ENCODE data around the gene MCC.

The MCC gene

DNA sequence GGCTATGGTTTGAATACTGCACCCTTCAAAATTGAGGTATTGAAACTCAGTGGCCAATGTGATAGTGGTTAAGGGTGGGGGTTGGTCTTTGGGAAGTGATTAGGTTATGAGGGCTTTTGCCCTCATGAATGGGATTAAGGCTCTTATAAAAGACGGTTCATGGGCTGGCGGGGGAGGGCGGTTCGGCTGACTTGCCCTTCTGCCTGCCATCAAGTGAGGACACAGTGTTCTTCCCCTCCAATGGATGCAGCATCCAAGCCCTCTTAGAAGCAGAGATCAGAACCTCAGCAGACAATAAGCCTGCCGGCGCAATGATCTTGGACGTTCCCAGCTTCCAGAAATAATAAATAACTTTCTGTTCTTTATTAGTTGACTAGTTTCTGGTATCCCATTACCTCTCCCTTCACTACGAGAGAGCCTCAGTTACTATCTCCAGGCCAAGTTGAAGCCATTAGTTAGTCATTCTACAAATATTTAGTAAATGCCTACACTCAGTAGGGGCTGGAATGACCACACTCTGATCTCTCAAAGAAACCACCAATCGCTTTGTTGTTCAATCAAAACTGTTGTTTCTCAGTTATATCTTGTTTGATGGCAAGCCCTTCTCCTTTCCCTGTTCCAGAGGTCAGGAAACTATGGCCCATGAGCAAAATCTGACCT is 272.7 kb downstream of the MCC start:
- TF ChIP-seq, protein P1, sequence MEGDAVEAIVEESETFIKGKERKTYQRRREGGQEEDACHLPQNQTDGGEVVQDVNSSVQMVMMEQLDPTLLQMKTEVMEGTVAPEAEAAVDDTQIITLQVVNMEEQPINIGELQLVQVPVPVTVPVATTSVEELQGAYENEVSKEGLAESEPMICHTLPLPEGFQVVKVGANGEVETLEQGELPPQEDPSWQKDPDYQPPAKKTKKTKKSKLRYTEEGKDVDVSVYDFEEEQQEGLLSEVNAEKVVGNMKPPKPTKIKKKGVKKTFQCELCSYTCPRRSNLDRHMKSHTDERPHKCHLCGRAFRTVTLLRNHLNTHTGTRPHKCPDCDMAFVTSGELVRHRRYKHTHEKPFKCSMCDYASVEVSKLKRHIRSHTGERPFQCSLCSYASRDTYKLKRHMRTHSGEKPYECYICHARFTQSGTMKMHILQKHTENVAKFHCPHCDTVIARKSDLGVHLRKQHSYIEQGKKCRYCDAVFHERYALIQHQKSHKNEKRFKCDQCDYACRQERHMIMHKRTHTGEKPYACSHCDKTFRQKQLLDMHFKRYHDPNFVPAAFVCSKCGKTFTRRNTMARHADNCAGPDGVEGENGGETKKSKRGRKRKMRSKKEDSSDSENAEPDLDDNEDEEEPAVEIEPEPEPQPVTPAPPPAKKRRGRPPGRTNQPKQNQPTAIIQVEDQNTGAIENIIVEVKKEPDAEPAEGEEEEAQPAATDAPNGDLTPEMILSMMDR (conservative IDR thresholded peaks at IDR 0.05) = no peak
- H3K27ac ChIP-seq = no peak overlapping the region

GRCh38 chr5:113214606-113215323 is 273.5 kb downstream of the MCC start:
- no peak overlapping the region for H3K27ac ChIP-seq
- TF ChIP-seq, protein P1 (conservative IDR thresholded peaks at IDR 0.05) = no peak

DNA sequence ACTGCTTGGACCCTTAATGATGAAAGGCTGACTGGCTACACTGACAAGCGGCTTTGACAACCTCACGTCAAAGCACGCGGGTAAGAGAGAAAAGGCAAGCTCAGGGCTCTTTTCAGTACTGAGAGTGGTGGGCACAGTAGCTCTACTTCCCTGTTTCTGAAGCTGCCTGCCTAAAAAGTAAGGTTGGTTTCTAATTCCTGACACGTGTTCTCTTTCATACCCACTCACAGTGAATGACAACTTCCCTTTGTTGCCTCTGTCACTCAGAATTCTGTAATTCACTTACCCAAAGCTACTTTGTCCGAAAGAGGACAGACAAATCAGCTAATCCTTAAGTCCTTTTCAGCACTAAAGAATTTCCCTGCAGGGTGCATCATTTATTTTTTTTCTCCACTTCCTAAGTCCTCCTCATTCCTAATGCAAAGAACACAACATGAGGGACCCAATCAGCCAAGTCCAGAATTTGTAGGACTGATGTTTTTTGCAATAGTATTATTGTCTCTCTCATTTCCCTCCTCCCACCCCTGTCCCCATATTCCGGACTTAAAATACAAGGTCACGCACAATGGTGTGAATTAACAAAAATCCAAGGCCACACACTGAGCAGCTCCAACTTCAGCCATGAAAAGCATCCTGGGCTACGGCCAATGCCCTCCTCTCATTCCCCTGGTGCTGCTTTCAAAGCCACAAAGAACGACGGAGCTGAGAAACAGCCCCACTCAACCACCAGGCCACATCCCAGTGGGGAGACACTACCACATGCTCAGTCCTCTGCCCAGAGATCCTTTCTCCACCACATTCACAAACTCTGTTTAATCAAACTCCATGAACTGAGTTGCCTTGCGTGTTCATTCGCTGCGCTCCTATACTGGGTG is 274.5 kb downstream of the MCC start:
- H3K27ac ChIP-seq = no peak overlapping the region

GRCh38 chr5:113212244-113212920 is 275.9 kb downstream of the MCC start:
- TF ChIP-seq, protein P1 (conservative IDR thresholded peaks at IDR 0.05) = no peak

More for the DNA sequence above, 274.5 kb downstream of the MCC start:
- TF ChIP-seq, protein P1 (conservative IDR thresholded peaks at IDR 0.05) = no peak

GRCh38 chr5:113209498-113209897 is 278.8 kb downstream of the MCC start:
- TF ChIP-seq, protein P1 (conservative IDR thresholded peaks at IDR 0.05) = no peak
- H3K27ac ChIP-seq = no peak overlapping the region

More at GRCh38 chr5:113212244-113212920, 275.9 kb downstream of the MCC start:
- no peak overlapping the region for H3K27ac ChIP-seq

DNA sequence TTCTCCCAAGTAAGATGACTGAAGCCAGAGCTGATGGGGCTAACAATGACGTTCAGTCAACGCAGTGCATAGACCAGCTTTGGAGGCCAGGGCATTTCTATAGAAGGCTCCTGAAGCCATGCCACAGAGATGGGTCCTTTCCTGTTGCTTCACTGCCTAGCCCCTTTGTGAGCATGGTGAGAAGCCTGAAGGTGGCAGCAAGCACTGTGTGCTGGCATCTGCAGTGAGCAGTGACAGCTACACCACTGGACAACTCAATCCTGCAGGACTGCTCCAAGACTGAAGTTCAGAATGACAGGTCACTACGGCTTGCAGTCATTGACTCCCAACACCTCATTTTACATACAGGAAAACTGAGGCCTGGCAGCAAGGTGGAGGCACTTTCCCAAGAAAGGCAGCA is 282.4 kb downstream of the MCC start:
- TF ChIP-seq, protein P1 (conservative IDR thresholded peaks at IDR 0.05) = no peak; the same call in 1 of the 2 replicates
- H3K27ac ChIP-seq = no peak overlapping the region
